Mucosa of stomach (tissue), 1 donor: ENCODE results near the gene EI24.
"Not testable (repeated sequence)": the region's sequence is repeated elsewhere in the genome, so short reads cannot be mapped to it uniquely, and the experiment has no call there.

Experiments used
- H3K27me3 ChIP-seq: one replicate; pipeline ENCODE4 v1.7.0; 2013; ENCODE audit warnings: mild to moderate bottlenecking, low read length; ENCODE audit not compliant: control insufficient read depth, insufficient read depth
- H3K36me3 ChIP-seq: one replicate; pipeline ENCODE4 v1.7.0; 2013; ENCODE audit warnings: low read length; ENCODE audit not compliant: control insufficient read depth, insufficient read depth
- H3K4me1 ChIP-seq: one replicate; pipeline ENCODE4 v1.7.0; 2013; ENCODE audit warnings: mild to moderate bottlenecking, low read length; ENCODE audit not compliant: control insufficient read depth, insufficient read depth
- H3K4me3 ChIP-seq: one replicate; pipeline ENCODE4 v1.7.0; 2013; ENCODE audit warnings: low read length
- H3K9ac ChIP-seq: one replicate; pipeline ENCODE4 v1.7.0; 2013; ENCODE audit warnings: mild to moderate bottlenecking, low read length, moderate library complexity
- H3K9me3 ChIP-seq: one replicate; pipeline ENCODE4 v1.7.0; 2013; ENCODE audit warnings: mild to moderate bottlenecking, low read length, moderate library complexity; ENCODE audit not compliant: control insufficient read depth
- donor health status: Pancreatic carcinoma.

Gene EI24

GRCh38 chr11:125568970-125569914, at the start of gene EI24:
EI24 (plus strand) TSS chr11:125569477; CDS start chr11:125572528, 3,051 bp downstream.
- Histone ChIP-seq H3K9ac (peak within 1 kb of the TSS; percentile 91), H3K27me3 (no peaks in the 10 kb centered on the region), H3K4me1 (peaks cover 12% of the 10 kb centered on the region), H3K36me3 (no peaks in the 10 kb centered on the region), H3K9me3 (no peaks in the 10 kb centered on the region), H3K4me3 (peak within 1 kb of the TSS; percentile 72)

GRCh38 chr11:125519860-125520834, 49.1 kb upstream of the EI24 start:
- Histone ChIP-seq H3K9ac (no peak overlapping the region), H3K4me1 (no peaks in the 10 kb centered on the region), H3K4me3 (no peak overlapping the region)

GRCh38 chr11:125525303-125525702, 44.0 kb upstream of the EI24 start:
- Histone ChIP-seq H3K9ac (no peak overlapping the region), H3K27me3 (no peaks in the 10 kb centered on the region), H3K36me3 (no peaks in the 10 kb centered on the region), H3K9me3 (no peaks in the 10 kb centered on the region), H3K4me3 (no peak overlapping the region), H3K4me1 (no peaks in the 10 kb centered on the region)

More at GRCh38 chr11:125519860-125520834, 49.1 kb upstream of the EI24 start:
- Histone ChIP-seq H3K27me3 (no peaks in the 10 kb centered on the region), H3K9me3 (no peaks in the 10 kb centered on the region), H3K36me3 (no peaks in the 10 kb centered on the region)

- no peaks in the 10 kb centered on the region for H3K9me3 ChIP-seq
- no peaks in the 10 kb centered on the region for H3K27me3 ChIP-seq
- no peak overlapping the region for H3K9ac ChIP-seq
- no peaks in the 10 kb centered on the region for H3K4me1 ChIP-seq
- H3K36me3 ChIP-seq = no peaks in the 10 kb centered on the region
- H3K4me3 ChIP-seq = no peak overlapping the region
These were observed 36.6 kb upstream of the EI24 start for GRCh38 chr11:125532668-125533067.

- Histone ChIP-seq H3K4me3 (no peak overlapping the region), H3K9me3 (no peaks in the 10 kb centered on the region), H3K4me1 (no peaks in the 10 kb centered on the region), H3K36me3 (no peaks in the 10 kb centered on the region), H3K27me3 (no peaks in the 10 kb centered on the region), H3K9ac (no peak overlapping the region)
These were observed 33.7 kb upstream of the EI24 start for GRCh38 chr11:125535585-125535984.

- H3K27me3 ChIP-seq, H3K9me3 ChIP-seq, H3K4me1 ChIP-seq, H3K36me3 ChIP-seq, H3K4me3 ChIP-seq, H3K9ac ChIP-seq: not testable (repeated sequence)
These were observed 32.4 kb upstream of the EI24 start for GRCh38 chr11:125536834-125537233.

- Histone ChIP-seq H3K9me3 (no peaks in the 10 kb centered on the region), H3K27me3 (no peaks in the 10 kb centered on the region), H3K36me3 (no peaks in the 10 kb centered on the region), H3K4me3 (no peak overlapping the region), H3K9ac (no peak overlapping the region), H3K4me1 (no peaks in the 10 kb centered on the region)
These were observed 26.6 kb upstream of the EI24 start for GRCh38 chr11:125542709-125543108.

- H3K9me3 ChIP-seq = peaks cover 6% of the 10 kb centered on the region
- no peaks in the 10 kb centered on the region for H3K36me3 ChIP-seq
- H3K4me3 ChIP-seq = no peak overlapping the region
- H3K27me3 ChIP-seq = no peaks in the 10 kb centered on the region
- no peaks in the 10 kb centered on the region for H3K4me1 ChIP-seq
- H3K9ac ChIP-seq = no peak overlapping the region
These were observed 18.5 kb upstream of the EI24 start for GRCh38 chr11:125550780-125551179.

- no peak overlapping the region for H3K9ac ChIP-seq
- no peaks in the 10 kb centered on the region for H3K36me3 ChIP-seq
- H3K27me3 ChIP-seq = no peaks in the 10 kb centered on the region
- peaks cover 6% of the 10 kb centered on the region for H3K9me3 ChIP-seq
- no peaks in the 10 kb centered on the region for H3K4me1 ChIP-seq
- no peak overlapping the region for H3K4me3 ChIP-seq
These were observed 17.4 kb upstream of the EI24 start for GRCh38 chr11:125551835-125552342.

- Histone ChIP-seq H3K9ac (no peak overlapping the region), H3K4me1 (no peaks in the 10 kb centered on the region), H3K4me3 (no peak overlapping the region), H3K9me3 (peaks cover 6% of the 10 kb centered on the region), H3K27me3 (no peaks in the 10 kb centered on the region), H3K36me3 (no peaks in the 10 kb centered on the region)
These were observed 16.4 kb upstream of the EI24 start for GRCh38 chr11:125552927-125553326.

GRCh38 chr11:125553357-125553756, 15.9 kb upstream of the EI24 start:
- Histone ChIP-seq H3K4me3 (no peak overlapping the region), H3K4me1 (no peaks in the 10 kb centered on the region), H3K27me3 (no peaks in the 10 kb centered on the region), H3K9me3 (peaks cover 6% of the 10 kb centered on the region), H3K36me3 (no peaks in the 10 kb centered on the region), H3K9ac (no peak overlapping the region)
